Lower leg skin (tissue), 4 donors: Measurements from ENCODE around the gene HECA. TPM values are rescaled to one million over a fixed set of nuclear protein-coding genes. Genes with fewer than 3 reads are reported as not detected.

Experiments
- DNase-seq, 2 donors: peaks; one replicate each; pipeline ENCODE4 v3.0.0-alpha.2; 2019; ENCODE audit warnings: low spot score in 2 of 2
- H3K4me3 ChIP-seq: fragments of 200-600 bp; sonication (generic); 2 replicates; pipeline ENCODE4 v1.5.1; 2017; ENCODE audit warnings: mild to moderate bottlenecking, low read depth; ENCODE audit not compliant: poor library complexity, severe bottlenecking
- CTCF ChIP-seq, 3 donors: fragments of 450-650 bp; IDR thresholded peaks; one replicate each; pipeline ENCODE4 v1.5.1; 2016; ENCODE audit warnings: antibody characterized with exemption in 3 of 3, mild to moderate bottlenecking in 3 of 3, moderate library complexity in 2 of 3
- POLR2A ChIP-seq, 2 donors: fragments of 450-650 bp; IDR thresholded peaks; one replicate each; pipeline ENCODE4 v1.6.1; 2016 to 2017; ENCODE audit warnings: antibody characterized with exemption in 2 of 2, mild to moderate bottlenecking in 1 of 2, moderate library complexity in 1 of 2
- WGBS, 2 donors: methylation state at CpG; one replicate each; pipeline ENCODE4 v1.1.5; 2018; 5-methylcytosine and 5-hydroxymethylcytosine counted together
- intact Hi-C: fragments of 100-400 bp; cut with DNase I; formaldehyde crosslinking; loops from one replicate; pipeline ENCODE4 v1.15.0; 2023; ENCODE audit warnings: low total_unique reads
- total RNA-seq, 4 donors: library from RNA; depleted of rRNA; stranded (reverse); fragments of >200 nt; gene quantifications; one replicate each; pipeline ENCODE4 v1.1.0, GENCODE V29; 2016

Gene HECA
- total RNA-seq, 4 donors from 2014 or later = 80.3 to 99.5 (median 86.5) TPM

DNA sequence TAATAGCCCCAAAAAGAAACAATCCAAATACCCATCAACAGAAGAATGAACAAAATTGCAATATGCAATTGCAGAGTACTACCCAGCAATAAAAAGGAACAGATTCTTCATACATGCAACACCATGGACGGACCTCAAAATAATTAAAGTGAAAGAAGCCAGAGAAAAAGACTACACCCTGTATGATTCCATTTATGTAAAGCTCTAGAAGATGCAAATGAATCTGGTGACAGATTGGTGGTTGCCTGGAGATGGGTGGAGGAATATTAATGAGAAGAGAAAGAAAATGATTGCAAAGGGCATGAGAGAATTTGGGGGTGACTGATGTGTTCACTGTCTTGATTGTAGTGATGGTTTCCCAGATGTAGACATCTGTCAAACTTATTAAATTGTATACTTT is 51.8 kb downstream of the HECA start:
- TF ChIP-seq CTCF (IDR thresholded peaks at IDR 0.05) = no peak
- TF ChIP-seq POLR2A (IDR thresholded peaks at IDR 0.05) = no peak
- no peak overlapping the region for H3K4me3 ChIP-seq
- WGBS, 2 donors = 69 to 79% methylated on average over 1 of the region's 1 CpG
- intact Hi-C loops = no loop called here
- no peak for DNase-seq

GRCh38 chr6:139187489-139187888 is 52.6 kb downstream of the HECA start:
- WGBS, 2 donors = 41 to 42% methylated on average over 4 of the region's 4 CpGs
- DNase-seq = no peak
- intact Hi-C loops = no loop called here
- H3K4me3 ChIP-seq = no peak overlapping the region
- no peak for TF ChIP-seq CTCF (IDR thresholded peaks at IDR 0.05)
- TF ChIP-seq POLR2A (IDR thresholded peaks at IDR 0.05) = no peak

GRCh38 chr6:139189665-139190064 is 54.8 kb downstream of the HECA start:
- H3K4me3 ChIP-seq = no peak overlapping the region
- TF ChIP-seq POLR2A (IDR thresholded peaks at IDR 0.05) (no peak), CTCF (IDR thresholded peaks at IDR 0.05) (no peak)
- intact Hi-C loops = no loop called here
- WGBS, 2 donors = 65 to 66% methylated on average over 3 of the region's 3 CpGs
- no peak for DNase-seq

- no peak for DNase-seq
- no peak for TF ChIP-seq CTCF (IDR thresholded peaks at IDR 0.05)
- TF ChIP-seq POLR2A (IDR thresholded peaks at IDR 0.05) = no peak
- WGBS, 2 donors = 45 to 57% methylated on average over 3 of the region's 3 CpGs
- no peak overlapping the region for H3K4me3 ChIP-seq
- intact Hi-C loops = no loop called here
These were observed 59.9 kb downstream of the HECA start for GRCh38 chr6:139194740-139195139.

GRCh38 chr6:139198529-139199288 is 63.8 kb downstream of the HECA start:
- no peak for DNase-seq
- no peak for TF ChIP-seq POLR2A (IDR thresholded peaks at IDR 0.05)
- no peak for TF ChIP-seq CTCF (IDR thresholded peaks at IDR 0.05)
- intact Hi-C loops = no loop called here
- no peak overlapping the region for H3K4me3 ChIP-seq
- 80 to 86% methylated on average over 4 of the region's 4 CpGs for WGBS, 2 donors

- intact Hi-C loops = no loop called here
- no peak overlapping the region for H3K4me3 ChIP-seq
- TF ChIP-seq POLR2A (IDR thresholded peaks at IDR 0.05) (no peak), CTCF (IDR thresholded peaks at IDR 0.05) (no peak)
- no peak for DNase-seq
- 91 to 92% methylated on average over 4 of the region's 4 CpGs for WGBS, 2 donors
These were observed 66.5 kb downstream of the HECA start for GRCh38 chr6:139201378-139201777.
